SU-DHL-6 (cell line): ENCODE measurements around the gene ADAMTS10.

Experiments
- EZH2phosphoT487 ChIP-seq: fragments of 200-600 bp; sonication (generic), shearing (Covaris generic); conservative IDR thresholded peaks from 2 replicates; pipeline ENCODE4 v1.6.1; 2018; ENCODE audit warnings: mild to moderate bottlenecking, antibody characterized with exemption, low read length, moderate library complexity, mixed read lengths
- TF ChIP-seq, protein P1 (sequence below): fragments of 200-600 bp; sonication (generic); IDR thresholded peaks from one replicate; pipeline ENCODE4 v1.5.1; 2017; ENCODE audit warnings: antibody characterized with exemption, mild to moderate bottlenecking, low read length, moderate library complexity; ENCODE audit not compliant: insufficient read depth, poor library complexity, severe bottlenecking

DNA sequence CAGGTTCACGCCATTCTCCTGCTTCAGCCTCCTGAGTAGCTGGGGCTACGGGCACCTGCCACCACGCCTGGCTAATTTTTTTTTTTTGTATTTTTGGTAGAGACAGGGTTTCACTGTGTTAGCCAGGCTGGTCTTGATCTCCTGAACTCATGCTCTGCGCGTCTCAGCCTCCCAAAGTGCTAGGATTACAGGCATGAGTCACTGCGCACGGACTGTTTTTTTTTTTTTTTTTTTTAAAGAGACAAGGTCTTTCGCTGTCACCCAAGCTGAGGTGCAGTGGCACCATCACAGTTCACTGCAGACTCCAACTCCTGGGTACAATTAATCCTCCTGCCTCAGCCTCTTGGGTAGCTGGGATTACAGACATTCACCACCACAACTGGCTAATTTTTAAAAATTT lies 8.2 kb upstream of the ADAMTS10 start:
- TF ChIP-seq, protein P1, sequence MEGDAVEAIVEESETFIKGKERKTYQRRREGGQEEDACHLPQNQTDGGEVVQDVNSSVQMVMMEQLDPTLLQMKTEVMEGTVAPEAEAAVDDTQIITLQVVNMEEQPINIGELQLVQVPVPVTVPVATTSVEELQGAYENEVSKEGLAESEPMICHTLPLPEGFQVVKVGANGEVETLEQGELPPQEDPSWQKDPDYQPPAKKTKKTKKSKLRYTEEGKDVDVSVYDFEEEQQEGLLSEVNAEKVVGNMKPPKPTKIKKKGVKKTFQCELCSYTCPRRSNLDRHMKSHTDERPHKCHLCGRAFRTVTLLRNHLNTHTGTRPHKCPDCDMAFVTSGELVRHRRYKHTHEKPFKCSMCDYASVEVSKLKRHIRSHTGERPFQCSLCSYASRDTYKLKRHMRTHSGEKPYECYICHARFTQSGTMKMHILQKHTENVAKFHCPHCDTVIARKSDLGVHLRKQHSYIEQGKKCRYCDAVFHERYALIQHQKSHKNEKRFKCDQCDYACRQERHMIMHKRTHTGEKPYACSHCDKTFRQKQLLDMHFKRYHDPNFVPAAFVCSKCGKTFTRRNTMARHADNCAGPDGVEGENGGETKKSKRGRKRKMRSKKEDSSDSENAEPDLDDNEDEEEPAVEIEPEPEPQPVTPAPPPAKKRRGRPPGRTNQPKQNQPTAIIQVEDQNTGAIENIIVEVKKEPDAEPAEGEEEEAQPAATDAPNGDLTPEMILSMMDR = no peak
- TF ChIP-seq EZH2phosphoT487 = no peak
